ENCODE results near the gene C9orf40.

C9orf40 gene

DNA sequence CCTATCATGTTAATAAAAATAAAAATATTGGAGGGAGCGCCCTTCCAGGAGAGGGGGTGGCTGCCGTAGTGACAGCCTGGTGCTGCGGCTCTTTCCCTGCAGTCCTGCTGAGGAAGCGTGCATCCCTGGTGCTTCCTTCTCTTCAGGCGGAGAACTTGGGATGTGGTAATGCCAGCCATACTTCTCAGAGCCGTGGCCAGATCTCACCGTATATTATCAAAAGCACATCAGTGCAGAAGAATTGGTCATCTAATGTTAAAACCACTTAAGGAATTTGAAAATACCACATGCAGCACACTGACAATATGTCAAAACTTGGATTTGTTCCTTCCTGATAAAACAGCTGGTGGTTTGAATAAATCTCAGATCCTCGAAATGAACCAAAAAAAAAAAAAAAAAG, 17.7 kb downstream of the C9orf40 start:
- DNase-seq: no peak

DNA sequence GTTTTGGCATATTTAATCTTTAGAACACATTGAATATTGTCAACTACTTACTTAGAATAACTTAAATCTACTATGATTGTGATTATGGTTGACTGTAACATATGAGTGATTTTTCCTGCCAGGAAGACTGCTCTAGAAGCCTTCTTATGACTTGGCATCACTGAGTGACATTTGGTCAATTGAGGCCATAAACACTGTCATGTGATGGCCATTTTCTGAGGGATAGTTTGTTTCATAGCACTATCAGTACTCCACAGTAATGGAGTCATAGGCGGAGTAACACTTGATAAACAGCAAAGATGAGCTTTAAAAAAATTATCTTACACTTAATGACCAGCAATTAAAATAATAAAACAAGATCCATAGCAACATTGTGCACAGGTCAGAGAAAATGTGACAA, 31.0 kb downstream of the C9orf40 start:
- no peak for DNase-seq

DNA sequence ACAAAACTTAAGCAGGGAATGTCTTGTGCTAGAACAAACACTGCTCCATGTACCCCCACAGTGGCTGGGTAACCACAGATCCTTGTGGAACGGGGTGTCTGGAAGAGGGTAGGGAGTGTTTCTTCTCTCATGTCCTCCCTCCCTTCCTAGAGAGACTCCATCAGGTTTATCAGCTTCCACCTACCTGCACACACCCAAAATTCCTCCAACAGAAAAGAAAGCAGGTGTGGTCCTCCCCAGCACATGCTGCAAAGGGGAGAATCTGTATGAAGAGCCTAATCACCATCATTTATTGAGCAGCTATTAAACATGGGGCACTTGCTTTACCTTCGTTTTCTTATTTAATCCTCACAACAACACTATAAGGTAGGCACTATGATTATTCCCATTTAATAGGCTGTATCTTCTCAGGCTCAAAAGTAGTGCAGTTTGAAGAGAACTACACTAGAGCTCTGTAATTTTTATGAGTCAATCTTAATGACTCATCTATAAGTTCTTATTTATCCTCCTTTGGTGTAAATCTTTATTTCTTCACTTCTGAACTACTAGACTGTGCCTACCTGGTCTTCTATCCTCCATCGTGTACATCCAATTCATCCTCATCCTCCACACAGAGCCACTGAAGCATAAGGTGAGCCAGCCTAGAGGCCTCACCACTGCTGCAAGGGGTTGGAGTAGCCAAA, 31.6 kb downstream of the C9orf40 start:
- no peak for DNase-seq

DNA sequence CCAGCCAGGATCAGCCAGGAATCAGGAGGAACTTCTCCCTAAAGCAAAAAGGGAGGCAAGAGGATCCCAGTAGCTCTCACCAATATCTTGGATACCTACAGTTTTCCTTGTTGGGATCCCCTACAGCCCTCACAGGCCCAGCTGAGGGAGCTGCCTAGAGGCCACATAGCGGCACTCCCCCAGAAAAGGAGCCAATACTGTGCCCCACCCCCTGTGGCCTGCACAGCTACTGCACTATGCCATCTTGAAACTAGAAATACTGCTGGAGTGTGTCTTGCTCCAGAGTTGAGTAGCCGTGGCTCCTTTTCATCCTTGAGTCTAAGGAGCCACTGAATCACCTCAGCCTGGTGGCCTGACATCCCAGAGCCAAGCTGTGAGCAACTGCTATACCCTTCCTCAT, 42.7 kb downstream of the C9orf40 start:
- DNase-seq: no peak

DNA sequence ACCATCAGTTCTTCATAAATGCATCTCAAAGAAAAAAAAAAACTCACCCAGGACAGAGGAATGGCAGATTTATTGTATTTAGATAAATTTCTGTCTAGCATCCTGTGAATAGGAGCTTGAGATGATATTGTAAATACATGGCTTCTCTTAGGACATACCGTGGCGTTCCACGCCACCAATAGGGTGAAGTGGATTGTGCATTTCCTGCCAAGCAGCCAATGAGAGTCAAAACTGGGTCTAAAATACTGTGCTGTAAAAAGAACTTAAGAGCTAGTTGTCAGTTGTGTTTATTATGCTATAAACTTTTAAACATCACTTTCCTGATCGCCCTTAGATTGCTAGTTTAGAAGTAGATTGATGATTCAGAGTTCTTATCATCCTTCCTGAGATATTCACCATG, 44.0 kb downstream of the C9orf40 start:
- DNase-seq: no peak

DNA sequence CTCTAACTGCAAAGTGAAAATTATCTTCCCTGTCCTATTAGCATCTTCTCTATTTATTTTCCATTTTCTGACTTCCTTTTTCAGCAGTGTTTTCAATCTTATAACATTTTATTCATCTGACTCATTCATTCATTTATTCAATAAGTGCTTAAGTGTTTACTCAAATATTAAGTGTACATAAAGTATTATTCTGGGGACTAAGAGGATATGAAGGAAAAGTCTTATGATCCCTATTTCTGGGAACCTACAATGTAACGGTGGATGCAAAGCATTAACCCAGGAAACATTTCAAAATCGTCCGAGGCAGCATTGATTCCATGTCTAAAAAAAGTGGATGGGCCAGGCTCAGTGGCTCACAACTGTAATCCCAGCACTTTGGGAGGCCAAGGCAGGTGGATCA, 45.6 kb downstream of the C9orf40 start:
- no peak for DNase-seq

DNA sequence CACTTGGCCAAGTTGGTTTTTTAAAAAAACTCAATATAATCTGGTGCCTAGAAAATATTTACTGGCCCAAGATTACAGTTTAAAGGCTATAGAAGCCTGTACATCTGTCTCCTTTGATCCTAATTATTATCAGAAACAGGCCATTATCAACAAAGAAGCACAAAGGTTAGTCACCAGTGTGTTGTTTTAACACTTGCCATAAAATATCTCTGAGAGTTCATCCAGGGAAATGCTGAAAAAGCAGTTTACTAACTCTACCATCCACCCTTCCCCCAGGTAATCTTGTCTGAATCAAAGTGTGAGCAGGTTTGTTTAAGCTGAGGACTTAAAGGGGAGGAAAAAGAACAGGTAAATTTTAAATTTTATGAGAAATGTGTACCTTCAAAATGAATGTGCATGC, 51.7 kb downstream of the C9orf40 start:
- DNase-seq: no peak

Measured in DMS79 treated with DMSO at 0.1 percent for 48 hours (cell line).